NCI-H226 (cell line): ENCODE measurements around the gene RGS11.

Experiments used
- DNase-seq: peaks from one replicate; pipeline ENCODE4 v3.0.0-alpha.2; 2015

RGS11 gene

DNA sequence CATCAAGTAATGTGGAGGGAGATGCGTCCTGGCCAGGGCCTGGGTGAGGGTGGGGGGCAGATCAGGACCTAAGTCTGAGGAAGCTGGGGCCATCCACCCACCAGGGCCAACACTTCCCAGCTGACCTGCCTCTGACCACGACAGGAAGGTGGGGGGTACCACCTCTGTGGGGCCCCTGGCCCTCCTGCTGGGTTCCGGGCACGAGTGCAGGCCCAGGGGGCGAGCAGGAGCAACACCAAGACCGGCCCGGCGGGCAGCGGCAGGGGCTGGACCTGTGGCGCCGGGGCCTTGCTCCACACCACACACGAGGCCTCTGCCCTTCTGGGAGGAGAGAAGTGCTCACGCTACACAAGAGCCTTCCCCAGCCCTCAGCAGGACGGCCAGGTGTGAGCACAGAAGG, 20.5 kb upstream of the RGS11 start:
- DNase-seq = no peak

DNA sequence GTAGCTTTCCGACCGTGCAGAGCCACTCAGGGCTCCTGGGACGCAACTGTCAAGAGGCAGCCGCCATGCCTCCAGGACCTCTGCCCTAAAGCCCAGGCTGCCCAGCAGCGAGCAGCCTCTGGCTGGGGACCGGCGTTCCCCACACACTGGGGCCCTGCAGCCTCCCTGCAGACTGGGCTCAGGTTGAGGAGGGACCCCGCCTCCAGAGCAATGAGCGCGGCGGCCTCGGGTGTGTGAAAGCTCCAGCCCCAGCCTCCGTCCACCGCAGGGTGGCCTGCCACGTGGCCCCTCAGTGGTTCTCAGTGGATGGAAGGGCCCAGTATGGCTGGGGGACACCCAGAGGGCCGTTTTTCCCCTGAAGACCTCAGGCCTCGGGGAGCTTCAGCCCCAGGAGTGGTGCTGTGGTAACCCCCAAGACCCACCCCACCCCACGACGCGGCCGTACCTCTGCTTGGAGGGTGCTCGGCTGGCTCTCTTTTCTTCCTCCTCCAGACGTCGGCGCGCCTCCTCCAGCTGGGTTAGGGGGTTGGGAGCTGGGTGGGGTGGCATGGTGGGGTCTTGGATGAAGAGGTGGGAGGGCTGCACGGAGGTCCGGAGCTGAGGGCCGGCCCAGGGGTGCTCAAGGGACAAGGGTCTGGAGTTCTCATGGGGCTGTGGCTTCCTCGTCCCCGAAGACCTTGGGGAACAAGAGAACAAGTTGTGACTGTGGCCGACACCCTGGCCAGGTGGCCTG, 17.5 kb upstream of the RGS11 start:
- no peak for DNase-seq

DNA sequence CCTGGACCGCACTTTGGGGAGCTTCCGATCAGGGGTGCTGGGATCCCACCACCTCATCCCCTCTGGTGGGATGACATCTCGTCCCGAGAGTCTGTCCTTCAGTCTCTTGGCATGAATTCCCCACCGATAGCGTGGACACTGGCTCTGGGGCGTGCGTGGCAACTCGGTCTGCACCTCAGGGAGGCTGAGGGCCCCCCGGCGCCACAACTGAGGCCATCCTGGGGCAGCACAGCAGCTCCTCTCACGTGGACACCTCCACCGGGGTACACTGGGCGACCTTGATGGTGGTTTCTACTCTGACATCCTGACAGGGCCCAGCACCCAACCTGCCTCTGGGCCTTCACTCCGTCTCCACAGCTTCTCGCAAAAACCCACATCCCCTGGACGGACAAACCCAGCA, 15.8 kb upstream of the RGS11 start:
- no peak for DNase-seq

DNA sequence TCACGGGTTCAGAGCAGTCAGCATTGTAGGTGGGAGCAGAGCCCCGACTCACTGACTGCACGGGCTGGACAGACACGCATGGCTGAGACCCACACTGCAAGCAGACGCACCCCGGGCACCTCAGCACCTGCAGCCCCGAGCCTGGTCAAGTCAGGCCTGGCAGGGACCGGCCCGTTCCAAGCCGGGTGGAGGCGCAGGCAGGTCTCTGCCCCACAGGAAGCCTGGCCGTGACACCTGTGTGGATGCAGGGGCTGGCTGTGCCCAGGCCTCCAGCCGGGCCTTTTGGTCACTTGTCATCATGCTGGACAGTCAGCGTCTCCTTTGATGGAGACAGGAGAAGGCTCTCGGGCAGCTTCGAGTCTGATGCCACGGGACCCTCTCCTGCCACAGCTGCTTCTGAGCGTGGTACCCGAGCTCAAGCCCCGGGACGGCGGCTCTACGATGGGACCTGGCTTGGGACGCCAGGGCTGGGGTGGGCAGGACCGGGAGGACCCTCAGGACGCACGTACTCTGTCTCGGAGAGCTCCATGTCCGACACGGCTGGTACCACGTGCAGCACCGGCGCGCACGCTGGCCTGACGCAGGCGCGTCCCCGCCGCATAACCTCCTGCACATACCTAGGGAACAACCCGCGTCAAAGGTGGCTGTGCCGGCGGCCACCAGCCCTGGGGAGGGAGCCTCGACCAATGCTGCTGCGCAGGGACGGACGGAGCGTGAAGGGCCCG, 15.1 kb upstream of the RGS11 start:
- DNase-seq = no peak

DNA sequence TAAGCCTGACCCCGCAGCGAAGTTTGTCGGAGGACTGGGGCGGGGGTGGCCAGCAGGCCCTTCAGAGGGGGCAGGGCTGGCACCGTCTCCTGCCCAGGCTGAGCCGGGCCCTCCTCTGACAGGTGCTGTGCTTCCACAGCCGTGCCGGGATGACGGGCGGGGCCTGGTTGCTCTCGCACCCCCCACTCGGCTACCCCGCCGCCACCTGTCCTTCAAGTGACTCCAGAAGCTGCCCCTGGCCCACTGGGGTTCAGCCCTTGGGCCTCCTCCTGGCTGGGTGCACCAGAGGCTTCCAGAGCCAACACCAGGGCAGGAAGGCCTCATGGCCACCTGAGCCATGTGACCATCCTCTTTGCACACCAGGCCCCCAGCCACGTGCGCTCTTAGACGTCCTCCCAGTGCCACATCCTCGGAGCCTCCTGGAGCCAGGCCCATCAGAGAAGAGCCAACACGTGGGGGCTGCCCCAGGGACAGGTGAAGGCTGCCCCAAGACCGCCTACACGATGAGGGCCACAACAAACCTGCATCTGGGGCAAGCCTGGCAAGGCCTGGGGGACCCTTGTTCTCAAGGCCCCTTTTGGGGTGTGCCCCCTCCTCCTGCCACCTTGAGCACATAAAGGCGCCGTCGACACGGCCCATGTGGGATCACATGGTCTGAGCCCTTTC, 14.4 kb upstream of the RGS11 start:
- no peak for DNase-seq

DNA sequence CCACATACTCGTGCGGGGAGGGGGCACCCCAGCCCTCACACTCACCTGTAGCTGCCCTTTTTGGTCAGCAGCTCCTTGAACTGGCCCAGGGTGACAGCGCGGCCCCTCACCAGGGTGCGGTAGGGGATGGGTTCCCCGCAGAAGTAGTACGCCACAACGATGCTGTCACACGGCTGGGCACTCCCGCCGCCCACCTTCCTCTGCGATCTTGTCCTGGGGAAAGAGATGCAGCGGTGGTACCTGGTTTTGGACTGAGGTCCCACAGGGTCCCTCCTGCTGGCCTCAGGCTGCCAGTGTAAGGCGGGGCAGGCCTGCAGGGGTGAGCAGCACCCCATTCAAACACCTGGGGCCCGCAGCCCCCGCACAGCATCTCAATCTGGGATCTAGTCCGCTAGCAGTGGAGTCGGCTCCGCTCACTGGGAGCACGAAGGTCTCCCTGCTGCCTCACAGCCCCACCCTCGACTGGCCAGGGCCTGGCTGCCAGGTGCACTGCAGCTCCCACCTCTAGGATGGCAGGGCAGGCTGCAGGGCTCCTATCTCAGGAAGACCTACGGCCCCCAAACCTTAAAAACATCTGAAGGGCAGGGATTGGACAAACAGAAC, 13.8 kb upstream of the RGS11 start:
- DNase-seq = no peak

DNA sequence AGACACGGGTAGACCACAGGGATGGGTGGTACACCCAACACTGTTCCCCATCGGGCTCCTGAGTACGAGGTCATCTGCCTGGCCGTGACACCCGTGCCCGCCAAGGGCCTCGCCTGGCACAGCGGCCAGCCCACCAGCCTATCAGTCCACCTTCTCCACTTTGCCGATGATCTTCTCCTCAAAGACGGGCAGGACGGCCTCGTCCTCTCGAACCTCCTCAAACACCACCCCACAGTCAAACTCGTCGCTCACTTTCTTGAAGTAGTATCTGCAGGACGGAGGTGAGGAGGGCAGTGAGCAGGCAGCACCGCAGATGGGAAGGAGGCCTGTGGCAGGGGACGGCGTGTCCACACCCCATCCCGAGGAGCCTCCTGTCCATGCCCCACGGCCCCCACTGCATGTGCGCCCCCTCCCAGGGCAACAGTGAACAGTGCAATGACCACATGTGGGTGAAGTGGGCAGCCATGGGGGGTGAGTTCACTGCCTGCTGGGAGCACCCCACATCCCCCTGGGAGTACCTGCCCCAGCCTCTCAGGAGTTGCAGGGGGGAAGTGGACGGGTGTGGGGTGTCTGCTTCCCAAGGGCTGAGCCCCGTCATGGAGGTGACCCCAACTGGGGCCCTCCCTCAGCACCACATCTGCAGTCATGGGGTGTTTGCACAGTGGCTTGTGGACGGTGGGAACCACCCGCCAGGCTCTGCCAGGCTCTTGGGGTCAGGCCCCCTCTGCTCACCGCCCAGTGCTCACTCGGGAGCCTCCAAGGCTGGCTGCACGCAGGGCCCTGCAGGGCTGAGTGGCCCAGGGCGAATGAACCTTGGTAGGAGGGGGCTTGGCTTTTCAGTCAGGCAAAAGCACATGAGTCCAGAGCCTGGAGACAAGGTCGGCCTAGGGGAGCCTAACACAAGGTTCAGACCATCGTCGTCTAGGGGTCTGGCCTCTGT, 12.5 kb upstream of the RGS11 start:
- no peak for DNase-seq

DNA sequence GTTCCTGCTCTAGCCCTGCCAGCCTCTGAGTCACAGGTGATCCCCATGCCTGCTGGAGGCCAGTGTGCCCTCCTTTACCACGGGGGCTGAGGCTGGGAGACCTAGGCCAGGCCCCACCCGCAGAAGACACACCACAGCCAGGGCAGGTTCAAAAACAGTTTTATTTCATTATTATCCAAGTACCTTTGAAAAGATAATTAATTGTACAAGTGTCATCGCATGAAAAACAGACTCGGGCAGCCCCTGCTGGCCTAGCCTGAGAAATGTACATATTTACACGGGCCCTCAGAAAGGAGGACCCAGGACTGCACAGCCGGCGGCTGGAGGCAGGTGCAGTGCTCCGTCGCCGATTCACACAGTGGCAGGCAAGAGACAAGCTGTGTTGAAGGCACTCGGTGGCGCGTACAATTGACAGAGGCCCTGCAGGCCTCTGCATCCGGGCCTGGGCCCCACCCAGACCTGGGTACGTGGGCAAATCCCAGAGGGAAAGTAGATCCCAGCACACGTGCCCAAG, 11.6 kb upstream of the RGS11 start:
- no peak for DNase-seq

DNA sequence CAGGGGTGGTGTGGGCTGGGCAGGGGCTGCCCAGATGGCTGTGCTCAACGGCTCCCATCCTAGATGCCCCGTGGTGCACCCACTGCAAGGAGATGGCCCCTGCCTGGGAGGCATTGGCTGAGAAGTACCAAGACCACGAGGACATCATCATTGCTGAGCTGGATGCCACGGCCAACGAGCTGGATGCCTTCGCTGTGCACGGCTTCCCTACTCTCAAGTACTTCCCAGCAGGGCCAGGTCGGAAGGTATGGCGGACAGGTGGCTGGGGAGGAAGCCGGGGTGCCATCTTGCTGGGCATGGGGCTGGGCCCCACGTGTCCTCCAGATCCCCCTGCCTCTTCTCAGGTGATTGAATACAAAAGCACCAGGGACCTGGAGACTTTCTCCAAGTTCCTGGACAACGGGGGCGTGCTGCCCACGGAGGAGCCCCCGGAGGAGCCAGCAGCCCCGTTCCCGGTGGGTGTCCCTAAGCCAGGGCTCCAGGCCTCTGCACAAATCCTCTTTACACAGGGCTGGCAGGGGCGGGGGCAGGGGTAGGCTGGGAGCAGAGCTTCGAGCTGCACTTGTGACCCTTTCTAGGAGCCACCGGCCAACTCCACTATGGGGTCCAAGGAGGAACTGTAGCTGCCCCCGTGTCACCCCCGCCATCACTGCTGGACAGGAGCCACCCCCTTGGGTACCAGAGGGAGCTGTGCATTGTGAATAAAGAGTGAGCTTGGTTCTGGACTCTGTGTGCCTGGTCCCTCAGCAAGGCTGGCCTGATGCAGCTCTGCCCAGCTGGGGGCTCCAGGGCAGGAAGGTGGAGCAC, 10.9 kb upstream of the RGS11 start:
- DNase-seq = no peak

DNA sequence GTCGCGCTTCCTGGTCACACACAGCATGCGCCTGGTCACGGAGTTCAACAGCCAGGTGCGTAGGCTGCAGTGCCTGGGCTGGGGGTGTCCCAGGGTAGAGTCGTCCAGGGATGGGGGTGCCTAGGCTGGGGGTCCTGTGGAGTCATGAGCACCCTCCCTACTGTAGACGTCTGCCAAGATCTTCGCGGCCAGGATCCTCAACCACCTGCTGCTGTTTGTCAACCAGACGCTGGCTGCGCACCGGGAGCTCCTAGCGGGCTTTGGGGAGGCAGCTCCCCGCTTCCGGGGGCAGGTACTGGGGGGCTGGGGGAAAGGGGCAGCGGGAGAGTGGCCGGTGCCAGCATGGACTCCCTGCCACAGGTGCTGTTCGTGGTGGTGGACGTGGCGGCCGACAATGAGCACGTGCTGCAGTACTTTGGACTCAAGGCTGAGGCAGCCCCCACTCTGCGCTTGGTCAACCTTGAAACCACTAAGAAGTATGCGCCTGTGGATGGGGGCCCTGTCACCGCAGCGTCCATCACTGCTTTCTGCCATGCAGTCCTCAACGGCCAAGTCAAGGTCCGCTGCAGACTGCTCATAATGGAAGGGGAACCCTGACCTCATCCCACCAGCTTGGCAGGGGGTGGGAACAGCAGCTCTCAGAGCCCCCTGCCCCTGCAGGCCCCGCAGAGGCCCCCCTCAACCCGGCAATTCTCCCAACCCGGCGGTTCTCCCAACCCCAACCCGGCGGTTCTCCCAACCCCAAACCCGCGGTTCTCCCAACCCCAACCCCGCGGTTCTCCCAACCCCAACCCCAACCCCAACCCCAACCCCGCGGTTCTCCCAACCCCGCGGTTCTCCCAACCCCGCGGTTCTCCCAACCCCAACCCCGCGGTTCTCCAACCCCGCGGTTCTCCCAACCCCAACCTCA, 9.7 kb upstream of the RGS11 start:
- no peak for DNase-seq

DNA sequence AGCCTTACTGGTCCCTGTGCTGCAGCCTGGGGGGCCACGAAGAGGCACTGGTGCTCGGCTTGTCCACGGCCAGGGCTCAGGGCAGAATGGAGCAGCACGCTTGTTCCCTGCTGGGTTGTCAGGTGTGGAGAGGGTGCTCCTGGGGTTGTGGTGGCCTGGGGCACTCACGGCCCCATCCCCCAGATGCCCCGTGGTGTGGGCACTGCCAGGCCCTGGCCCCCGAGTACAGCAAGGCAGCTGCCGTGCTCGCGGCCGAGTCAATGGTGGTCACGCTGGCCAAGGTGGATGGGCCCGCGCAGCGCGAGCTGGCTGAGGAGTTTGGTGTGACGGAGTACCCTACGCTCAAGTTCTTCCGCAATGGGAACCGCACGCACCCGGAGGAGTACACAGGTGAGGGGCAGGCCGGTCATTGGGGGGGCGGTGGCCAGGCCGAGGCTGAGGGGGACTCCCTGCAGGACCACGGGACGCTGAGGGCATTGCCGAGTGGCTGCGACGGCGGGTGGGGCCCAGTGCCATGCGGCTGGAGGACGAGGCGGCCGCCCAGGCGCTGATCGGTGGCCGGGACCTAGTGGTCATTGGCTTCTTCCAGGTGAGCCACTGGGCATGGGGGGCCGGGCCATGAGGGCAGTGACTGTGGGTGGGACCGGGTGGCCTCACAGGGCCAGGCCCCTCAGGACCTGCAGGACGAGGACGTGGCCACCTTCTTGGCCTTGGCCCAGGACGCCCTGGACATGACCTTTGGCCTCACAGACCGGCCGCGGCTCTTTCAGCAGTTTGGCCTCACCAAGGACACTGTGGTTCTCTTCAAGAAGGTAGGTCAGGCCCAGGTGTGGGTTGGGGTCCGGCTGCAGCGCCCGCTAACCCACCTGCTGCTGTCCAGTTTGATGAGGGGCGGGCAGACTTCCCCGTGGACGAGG, 8.7 kb upstream of the RGS11 start:
- DNase-seq = no peak

DNA sequence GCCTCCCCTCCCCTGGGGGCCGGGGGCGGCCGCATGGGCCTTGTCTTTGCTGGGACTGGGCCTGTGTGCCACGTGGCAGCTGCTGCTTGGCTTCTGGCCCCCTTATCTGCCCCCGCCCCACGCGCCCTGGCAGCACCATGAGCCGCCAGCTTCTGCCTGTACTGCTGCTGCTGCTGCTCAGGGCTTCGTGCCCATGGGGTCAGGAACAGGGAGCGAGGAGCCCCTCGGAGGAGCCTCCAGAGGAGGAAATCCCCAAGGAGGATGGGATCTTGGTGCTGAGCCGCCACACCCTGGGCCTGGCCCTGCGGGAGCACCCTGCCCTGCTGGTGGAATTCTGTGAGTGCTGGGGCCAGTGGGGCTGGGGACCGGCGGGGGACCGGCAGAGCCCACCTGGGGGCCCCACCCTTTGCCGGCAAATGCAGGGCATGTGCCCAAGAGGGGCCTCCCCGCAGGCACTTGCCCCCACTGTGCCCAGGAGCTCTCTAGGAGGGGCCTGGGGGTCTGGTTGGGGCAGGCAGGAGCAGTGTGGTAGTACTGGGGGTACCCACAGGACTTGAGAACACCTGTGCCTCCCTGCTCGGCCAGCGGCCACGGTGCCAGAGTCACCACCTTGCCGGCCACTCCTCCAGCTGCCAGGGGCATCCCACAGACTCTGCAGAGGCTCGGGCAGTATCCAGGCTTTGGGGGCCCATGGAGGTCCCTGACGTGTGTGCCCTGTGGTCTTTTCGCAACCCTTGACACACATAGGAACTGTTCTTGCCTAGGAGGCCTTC, 7.5 kb upstream of the RGS11 start, which contains the start of gene PDIA2:
PDIA2 (plus strand) TSS at position 132 of the 773 bp plus-strand sequence; CDS start at position 138, 6 bp downstream.
- no peak for DNase-seq

DNA sequence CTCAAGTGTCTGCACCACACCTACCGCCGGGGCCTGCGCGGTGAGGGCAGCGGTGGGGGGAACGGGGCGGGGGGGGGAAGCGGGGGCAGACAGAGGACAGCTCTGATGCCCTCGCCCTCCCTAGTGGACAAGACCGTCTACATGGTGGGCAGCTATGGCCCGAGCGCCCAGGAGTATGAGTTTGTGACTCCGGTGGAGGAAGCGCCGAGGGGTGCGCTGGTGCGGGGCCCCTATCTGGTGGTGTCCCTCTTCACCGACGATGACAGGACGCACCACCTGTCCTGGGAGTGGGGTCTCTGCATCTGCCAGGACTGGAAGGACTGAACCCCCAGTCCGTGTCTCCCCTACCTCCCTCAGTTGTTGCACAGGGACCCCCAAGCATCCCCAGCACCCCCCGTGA, 6.7 kb upstream of the RGS11 start:
- DNase-seq = no peak

DNA sequence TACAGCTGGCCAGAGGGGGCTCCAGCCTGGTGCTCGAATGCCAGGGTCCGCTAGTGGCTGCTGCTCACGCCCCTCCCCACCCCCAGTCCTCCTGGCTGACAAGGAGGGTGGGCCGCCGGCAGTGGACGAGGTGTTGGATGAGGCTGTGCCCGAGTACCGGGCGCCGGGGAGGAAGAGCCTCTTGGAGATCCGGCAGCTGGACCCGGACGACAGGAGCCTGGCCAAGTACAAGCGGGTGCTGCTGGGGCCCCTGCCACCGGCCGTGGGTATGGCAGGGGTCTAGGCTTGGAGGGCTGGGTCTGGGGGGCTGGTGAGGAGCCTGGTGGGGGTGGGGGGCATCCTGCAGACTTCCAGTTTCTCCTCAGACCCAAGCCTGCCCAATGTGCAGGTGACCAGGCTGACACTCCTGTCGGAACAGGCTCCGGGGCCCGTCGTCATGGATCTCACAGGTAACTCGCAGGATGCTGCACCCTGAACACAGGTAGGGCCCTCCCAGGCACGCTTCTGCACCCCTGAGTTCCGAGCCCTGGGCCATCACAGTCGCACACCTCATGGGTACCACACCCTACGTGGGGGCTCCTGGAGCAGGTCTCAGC, 6.0 kb upstream of the RGS11 start:
- no peak for DNase-seq

DNA sequence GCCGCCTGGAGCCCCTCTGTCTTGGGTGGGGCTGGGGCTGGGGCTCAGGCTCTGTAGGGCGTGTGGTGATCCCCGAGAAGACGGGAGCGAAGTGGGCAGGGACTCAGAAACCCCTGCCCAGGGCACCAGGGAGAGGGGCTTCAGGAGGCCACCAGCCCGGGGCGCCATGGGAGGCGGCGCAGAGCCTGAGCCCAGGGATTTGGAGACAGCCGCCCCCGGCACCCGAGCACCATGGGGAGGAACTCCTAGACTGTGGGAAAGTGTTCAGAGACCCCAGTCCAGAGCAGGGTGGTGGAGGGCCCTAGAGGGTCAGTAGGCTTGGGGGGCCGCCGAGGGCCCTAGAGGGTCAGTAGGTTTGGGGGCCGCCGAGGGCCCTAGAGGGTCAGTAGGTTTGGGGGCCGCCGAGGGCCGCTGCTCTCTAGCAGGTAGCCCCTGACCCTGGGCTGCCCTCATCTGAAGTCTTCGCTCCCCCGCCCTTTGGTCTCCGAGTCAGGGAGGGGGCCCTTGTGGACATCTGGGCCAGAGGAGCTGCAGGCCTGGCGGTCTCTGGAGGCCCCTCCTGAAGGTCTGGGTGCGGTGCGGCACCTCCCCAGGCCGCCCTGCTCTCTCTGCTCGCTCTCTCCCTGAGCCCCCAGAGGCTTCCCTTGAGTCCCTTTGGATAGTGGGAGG, 5.4 kb upstream of the RGS11 start:
- DNase-seq = no peak

DNA sequence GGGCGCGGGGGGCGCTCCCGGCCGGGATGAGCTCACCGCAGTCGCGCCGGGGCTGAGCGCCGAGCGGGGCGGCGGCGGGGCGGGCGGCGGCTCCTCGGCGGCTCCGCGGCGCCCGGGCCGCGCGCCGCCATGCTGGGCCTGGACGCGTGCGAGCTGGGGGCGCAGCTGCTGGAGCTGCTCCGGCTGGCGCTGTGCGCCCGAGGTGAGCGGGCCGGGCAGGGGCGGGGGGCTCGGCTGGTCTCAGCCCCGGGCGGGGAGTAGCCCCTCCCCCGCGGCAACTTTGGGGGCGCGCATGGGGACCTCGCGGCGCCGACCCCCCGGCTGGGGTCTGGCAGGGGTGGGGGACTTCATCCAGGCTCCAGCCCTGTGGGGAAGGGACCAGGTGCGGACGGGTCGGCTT, 4.8 kb upstream of the RGS11 start, which contains the start of gene ARHGDIG:
ARHGDIG (plus strand) TSS at position 40 of the 400 bp plus-strand sequence; CDS start at position 130, 90 bp downstream.
- no peak for DNase-seq

DNA sequence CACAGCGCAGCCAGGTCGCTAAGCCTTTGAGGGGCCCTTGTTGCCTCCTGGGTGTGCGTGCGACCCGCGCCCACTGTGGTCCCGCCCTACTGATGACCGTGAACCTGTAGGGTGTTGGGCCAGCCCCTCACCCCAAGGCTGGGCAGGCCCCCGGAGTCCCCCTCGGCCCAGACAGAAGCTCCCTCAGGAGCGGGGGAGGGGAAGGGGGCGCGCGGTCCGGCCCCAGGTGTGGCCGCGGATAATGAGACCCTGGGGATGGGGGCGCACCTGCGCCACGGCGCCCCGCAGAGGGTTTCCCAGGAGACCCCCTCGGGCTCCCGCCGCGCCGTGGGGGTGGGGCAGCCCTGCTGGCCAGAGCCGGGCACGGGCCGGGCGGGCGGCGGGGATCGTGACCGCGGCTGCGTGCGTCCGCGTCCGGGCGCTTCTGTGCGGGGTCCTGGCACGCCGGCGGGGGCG, 4.3 kb upstream of the RGS11 start:
- no peak for DNase-seq
